ENCODE measurements around the gene KIT.

GRCh38 chr4:54764476-54764875, 106.7 kb downstream of the KIT start:
- no peak for TF ChIP-seq CTCF (IDR thresholded peaks at IDR 0.05; ENCODE audit: poor library complexity)
- no peak for TF ChIP-seq EZH2phosphoT487 (IDR thresholded peaks at IDR 0.05; ENCODE audit: low read depth, severe bottlenecking, unreplicated experiment)
